Limb (tissue), 2 donors: ENCODE results near the gene COL6A5.
"Not testable (repeated sequence)": the region's sequence is repeated elsewhere in the genome, so short reads cannot be mapped to it uniquely, and the experiment has no call there.

Source experiments
- DNase-seq, 2 donors: peaks; one replicate each; pipeline ENCODE4 v3.0.0-alpha.2; 2016; ENCODE audit errors: extremely low spot score in 2 of 2

Gene COL6A5

GRCh38 chr3:130386604-130387263 is 41.3 kb downstream of the COL6A5 start:
- DNase-seq: no peak

GRCh38 chr3:130389743-130390478 is 44.4 kb downstream of the COL6A5 start:
- DNase-seq: no peak

- DNase-seq: no peak
These were observed 46.8 kb downstream of the COL6A5 start for GRCh38 chr3:130392266-130392665.

DNA sequence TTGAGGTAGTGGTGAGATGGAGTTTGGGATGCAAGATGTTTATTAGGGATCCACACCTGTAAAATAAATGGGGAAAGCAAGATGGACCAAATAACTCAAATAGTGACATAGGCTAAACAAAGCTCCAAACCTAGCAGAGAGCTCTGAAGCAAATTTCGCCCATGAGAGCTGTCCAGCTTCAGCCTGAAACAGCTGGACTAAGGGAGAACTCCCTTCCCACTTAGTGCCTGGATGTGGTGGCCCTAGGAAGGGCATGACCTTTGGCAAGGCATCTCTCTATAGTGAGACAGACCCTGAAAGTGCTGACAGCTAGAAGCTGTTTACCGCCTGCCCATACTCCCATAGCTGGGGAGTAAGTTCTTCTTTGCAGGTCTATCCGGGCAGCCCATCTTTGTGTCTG is 48.1 kb downstream of the COL6A5 start:
- DNase-seq: no peak

DNA sequence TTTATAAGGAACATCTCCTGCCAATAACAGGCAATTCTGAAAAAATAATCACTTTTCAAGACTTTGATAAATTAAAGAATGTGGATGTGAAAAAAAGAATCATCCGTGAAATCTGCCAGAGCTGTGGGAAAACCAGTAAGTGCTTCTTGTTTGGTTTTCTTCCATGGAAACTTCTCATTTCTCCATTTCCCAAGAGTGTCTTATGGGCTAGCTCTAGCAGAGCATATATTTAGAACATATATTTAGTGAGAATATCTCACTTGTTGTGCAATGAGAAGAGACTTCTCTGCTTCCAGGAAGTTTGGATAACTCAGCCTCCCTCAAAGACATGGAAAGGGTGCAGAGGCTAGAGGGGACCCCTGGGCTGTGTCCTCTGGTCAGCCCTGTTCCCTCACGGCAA is 49.9 kb downstream of the COL6A5 start:
- DNase-seq: peak in 1 of 2 donors; percentile 22

DNA sequence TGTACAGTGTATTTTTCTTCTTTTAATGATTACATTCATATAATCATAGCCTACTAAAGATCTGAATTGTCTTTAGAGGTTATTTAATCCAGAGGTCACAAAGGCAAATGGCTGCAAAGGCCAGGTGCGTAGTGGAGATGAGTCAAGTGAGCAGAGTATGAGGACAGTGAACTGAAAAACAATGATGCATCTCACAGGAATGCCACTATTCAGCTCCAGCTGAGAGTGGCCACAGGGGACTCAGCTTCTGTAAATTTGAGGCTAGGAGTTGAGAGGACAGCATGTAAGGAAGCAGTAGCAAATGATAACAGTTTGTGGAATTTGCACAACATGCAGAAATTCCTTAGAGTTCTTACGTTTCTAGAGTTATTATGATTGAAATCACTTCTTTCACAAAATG is 50.4 kb downstream of the COL6A5 start:
- DNase-seq: no peak

- DNase-seq: no peak
These were observed 58.9 kb downstream of the COL6A5 start for GRCh38 chr3:130404401-130404800.

- DNase-seq: no peak
These were observed 60.5 kb downstream of the COL6A5 start for GRCh38 chr3:130405956-130406355.

GRCh38 chr3:130408253-130408652 is 62.8 kb downstream of the COL6A5 start:
- not testable (repeated sequence) for DNase-seq

DNA sequence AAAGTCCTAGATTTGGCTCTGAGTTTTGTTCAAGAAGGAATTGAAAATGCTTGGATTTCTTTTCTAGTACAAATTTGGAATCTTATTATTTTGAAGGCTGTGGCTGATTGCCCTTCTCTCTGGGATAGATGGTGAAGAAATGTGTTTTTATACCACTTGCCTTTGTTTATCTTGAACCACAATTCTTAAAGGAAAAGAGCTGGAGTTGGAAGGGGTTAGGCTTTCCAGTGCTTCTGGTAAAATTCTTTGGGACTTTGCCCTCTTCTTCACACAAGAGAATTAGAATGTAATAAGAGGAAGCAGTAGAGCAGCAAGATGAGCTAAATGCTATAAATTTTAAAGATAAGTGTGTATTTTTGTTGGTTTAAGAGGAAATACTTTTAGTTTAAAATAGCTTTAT is 65.8 kb downstream of the COL6A5 start:
- DNase-seq: no peak

GRCh38 chr3:130412991-130413560 is 67.6 kb downstream of the COL6A5 start:
- DNase-seq: no peak

DNA sequence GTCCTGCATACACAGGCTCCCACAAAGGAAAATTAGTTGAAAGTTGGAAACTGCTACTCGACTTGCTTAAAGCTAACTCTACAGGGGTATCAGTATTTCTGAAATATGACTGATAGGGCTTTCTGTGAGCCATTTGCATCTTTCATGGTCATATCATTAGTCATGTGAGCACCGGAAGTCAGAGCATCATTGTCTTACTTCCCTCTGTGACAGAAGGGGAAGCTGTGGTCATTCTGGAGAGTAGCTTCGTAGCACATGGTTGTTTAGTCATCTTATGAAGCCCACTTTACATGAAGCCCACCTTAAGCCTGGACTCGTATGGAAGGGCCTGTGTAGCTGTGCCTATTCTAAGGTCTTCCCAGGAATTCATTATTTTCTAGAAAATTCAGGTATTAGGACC is 69.0 kb downstream of the COL6A5 start:
- no peak for DNase-seq

DNA sequence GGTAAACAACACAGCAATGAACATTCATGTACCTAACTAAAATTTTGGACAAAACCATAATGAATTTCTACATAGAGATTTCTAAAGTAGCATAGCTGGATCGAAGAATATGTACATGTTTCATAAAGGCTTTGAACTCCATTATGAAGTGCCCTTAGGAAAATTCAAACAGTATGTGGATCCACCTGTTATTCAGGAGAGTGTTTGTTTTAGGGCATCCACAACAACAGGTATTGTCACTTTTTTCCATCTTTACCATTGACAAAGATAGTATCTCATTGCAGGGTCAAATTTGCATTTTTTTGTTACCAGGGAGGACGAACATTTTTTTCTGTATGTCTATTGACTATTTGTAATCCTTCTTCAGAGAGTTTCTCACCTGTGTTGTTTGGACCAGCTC is 75.0 kb downstream of the COL6A5 start:
- DNase-seq: no peak

DNA sequence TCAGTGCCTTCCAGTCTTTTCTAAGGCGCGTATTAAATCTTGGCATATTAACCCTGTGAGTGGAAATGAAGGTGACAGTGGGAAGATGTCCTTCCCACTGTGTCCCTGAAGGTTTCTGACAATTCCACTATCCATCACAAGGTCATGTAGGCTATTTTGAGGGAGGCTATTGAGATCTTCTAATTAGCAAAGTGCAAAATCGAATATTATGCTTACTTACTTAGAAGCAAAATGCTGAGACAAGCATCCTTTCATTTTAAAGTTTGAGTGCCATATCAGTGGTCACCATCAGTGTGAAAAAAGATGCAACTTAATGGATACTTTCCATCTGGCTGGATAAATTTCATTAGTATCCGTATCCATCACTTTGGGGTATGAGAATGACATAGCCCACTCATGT is 77.6 kb downstream of the COL6A5 start:
- DNase-seq: no peak

DNA sequence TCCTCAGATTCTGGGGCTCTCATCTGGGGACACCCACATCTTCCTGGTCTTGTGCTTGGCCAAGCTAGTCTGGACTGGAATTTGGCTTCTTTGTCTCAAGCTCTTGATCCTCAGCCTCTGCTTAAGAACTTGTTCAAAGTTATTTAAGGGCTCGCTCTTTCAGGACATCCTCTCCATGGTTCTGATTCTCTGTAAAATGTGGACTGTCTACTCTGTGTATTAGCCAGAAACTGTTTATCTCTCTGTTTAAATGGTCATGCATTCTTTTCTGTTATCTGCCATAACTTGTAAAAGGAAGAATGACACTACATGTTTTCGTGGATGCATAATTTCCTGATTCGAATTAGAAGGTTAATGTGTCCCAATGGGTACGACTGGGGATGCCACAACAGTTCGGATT is 79.4 kb downstream of the COL6A5 start:
- DNase-seq: no peak

- no peak for DNase-seq
These were observed 80.0 kb downstream of the COL6A5 start for GRCh38 chr3:130425484-130425883.

DNA sequence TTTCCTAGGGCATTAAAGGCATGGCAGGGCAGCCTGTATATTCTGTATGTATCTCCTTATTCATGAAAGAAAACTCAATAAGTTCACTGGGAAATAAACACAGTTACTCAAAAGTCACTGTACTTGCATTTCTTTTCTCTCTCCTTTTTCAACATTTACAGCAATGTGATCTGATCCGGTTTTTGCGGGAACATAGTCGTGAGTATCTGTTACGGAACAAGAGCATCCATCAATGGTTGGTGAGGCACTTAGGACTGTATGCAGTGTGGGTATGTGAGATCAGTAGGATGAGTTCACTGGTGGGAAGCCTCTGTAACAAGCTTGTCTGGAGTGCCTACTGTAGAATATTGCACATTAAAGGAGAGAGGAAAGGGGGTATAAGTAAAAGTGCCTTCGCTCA is 80.7 kb downstream of the COL6A5 start:
- DNase-seq: no peak

DNA sequence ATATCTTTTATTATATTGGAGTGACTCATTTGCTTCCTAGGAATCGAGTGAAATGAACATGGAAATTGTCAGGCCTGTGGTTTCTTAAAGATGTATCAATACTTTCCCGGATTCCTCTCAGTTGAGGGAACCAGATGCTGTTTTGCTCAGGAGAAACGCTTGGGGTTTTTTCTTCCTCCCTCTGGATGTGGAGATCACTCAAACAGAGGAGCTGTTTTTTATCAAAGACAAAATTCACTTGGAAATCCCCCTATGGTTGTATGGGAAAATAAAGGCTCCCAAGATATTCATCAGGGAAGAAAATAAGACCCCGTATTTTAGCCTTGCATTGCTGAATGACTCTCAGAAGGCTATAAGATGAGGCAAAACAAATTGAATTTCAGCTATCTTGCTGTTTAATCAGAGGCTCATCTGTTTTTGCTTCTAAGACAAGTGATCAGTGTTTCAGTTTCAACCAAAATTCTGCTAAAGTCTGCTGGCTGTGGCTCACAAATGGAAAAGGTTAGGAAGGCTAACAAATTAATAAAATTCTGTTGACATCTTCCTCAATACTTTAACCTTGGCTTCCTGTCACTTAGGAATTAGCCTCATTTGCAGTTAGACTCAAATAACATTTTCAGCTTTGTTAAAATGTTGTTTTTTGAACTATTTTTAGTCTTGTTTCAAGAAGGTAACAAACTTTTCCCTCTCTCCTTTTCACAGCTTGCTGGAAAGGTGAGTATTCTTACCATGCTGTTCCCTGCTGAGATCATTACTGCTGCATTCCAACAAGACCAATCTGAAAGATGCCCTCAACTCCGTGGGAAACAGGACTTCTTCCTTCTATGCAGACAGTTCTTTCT is 83.6 kb downstream of the COL6A5 start:
- peak in 1 of 2 donors; percentile 41 for DNase-seq

- no peak for DNase-seq
These were observed 84.2 kb downstream of the COL6A5 start for GRCh38 chr3:130429713-130430023.

- DNase-seq: peak in 1 of 2 donors; percentile 41
These were observed 84.8 kb downstream of the COL6A5 start for GRCh38 chr3:130430266-130430665.

GRCh38 chr3:130432086-130432485 is 86.6 kb downstream of the COL6A5 start:
- not testable (repeated sequence) for DNase-seq

DNA sequence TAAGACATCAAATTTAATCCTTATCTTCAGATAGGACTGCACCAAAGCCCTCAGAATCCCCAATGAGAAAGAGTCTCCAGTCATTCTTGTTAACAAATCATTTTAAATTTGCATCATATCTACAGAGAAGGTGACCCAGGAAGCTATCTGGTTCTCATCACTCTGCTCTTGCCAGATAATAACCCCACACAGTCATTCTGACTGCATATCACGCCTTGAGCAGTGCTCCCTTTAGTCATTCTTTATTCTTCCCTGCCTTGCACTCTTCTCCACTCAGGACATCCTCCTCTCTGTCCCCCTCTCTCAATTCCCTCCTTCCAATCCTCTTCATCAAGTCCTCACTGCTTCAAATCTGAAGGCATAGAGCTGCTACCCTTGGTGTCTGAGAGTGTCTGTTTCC is 87.8 kb downstream of the COL6A5 start:
- no peak for DNase-seq
